Caki2 (cell line): ENCODE data around the gene APBB2. TPM values are rescaled to one million over a fixed set of nuclear protein-coding genes. Genes with fewer than 3 reads are reported as not detected.
"Not testable (repeated sequence)": the region's sequence is repeated elsewhere in the genome, so short reads cannot be mapped to it uniquely, and the experiment has no call there.

Experiments
- DNase-seq: peaks from one replicate; pipeline ENCODE4 v3.0.0-alpha.2; 2015; ENCODE audit warnings: low read depth
- in situ Hi-C: cut with HindIII; loops from 2 replicates; pipeline ENCODE4 v1.10.0; 2016; ENCODE audit warnings: low sequenced_read_pairs, low pct_unique_long_range_greater_than_20kb, mixed read lengths
- total RNA-seq: library from RNA; depleted of rRNA; stranded (reverse); fragments of >200 nt; shearing (Covaris generic); gene quantifications from 2 replicates; pipeline ENCODE4 v1.2.3, GENCODE V29; 2014; ENCODE audit warnings: low replicate concordance

The APBB2 gene
- total RNA-seq, 1 experiment from 2014 or later = 19.8 TPM

DNA sequence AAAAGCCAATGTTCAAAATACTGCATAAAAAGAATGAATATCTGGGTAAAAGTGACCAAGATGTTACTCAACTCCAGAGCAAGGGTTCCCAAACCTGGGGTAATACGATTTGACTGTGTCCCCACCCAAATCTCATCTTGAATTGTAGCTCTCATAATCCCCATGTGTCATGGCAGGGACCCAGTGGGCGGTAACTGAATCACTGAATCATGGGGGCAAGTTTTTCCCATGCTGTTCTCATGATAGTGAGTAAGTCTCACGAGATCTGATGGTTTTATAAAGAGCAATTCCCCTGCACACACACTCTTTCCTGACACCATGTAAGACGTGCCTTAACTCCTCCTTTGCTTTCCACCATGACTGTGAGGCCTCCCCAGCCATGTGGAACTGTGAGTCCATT lies 64.8 kb downstream of the APBB2 start:
- in situ Hi-C loops, DNase-seq: not testable (repeated sequence)

GRCh38 chr4:41148931-41149330 lies 65.4 kb downstream of the APBB2 start:
- no peak for DNase-seq
- in situ Hi-C loops = no loop called here

DNA sequence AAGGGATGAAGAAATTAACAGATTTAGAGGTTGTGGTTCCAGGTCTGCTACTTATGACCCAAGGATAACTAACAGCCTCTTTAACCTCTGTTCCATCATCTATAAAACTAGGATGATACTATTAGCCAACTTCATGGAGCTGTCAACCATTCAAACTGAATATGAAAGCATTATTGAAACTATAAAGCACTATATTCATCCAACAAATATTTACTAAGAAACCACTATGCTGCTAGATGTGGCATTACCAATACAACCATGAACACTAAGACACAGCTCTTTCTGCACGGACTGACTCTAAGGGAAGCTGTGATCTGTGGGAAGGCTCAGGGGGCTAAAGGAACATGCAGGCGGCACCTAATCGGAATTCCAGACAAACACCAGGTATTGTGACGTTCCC lies 66.0 kb downstream of the APBB2 start:
- DNase-seq = no peak
- in situ Hi-C loops = no loop called here

DNA sequence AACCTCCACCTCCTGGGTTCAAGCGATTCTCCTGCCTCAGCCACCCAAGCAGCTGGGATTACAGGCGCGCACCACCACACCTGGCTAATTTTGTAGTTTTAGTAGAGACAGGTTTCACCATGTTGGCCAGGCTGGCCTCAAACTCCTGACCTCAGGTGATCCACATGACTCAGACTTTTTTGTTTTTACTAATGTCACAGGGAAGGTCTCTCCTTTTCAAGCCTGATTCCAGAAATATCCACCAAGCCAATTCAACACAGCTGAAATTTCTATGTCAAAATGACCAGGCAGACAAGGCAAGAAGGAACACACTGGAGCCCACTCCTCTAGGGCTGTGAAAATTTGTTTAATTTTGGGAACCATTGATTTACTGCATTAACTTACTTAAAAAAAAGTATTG lies 66.8 kb downstream of the APBB2 start:
- in situ Hi-C loops, DNase-seq: not testable (repeated sequence)

GRCh38 chr4:41146716-41147506 lies 67.4 kb downstream of the APBB2 start:
- DNase-seq = no peak
- in situ Hi-C loops = no loop called here

GRCh38 chr4:41146196-41146595 lies 68.1 kb downstream of the APBB2 start:
- no peak for DNase-seq
- in situ Hi-C loops = no loop called here

GRCh38 chr4:41145571-41146078 lies 68.7 kb downstream of the APBB2 start:
- in situ Hi-C loops = no loop called here
- DNase-seq = no peak

DNA sequence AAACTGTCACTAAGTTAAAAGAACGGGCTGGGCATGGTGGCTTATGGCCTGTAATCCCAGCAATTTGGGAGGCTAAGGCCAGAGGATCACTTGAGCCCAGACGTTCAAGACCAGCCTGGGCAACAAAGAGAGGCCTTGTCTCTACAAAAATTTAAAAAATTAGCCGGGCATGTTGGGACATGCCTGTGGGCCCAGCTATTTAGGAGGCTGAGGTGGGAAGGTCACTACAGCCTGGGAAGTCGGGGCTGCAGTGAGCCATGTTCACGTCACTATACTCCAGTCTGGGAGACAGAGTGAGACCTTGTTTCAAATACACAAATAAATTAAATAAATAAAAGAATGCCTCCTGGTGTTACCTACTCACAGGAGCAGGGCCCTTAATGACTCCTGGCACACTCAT lies 69.5 kb downstream of the APBB2 start:
- in situ Hi-C loops = no loop called here
- DNase-seq = no peak

- in situ Hi-C loops = no loop called here
These were observed 70.3 kb downstream of the APBB2 start for GRCh38 chr4:41144040-41144379.

GRCh38 chr4:41143311-41144039 lies 70.9 kb downstream of the APBB2 start:
- DNase-seq = peak; percentile 10
- in situ Hi-C loops = no loop called here

More at GRCh38 chr4:41144040-41144379, 70.3 kb downstream of the APBB2 start:
- no peak for DNase-seq

DNA sequence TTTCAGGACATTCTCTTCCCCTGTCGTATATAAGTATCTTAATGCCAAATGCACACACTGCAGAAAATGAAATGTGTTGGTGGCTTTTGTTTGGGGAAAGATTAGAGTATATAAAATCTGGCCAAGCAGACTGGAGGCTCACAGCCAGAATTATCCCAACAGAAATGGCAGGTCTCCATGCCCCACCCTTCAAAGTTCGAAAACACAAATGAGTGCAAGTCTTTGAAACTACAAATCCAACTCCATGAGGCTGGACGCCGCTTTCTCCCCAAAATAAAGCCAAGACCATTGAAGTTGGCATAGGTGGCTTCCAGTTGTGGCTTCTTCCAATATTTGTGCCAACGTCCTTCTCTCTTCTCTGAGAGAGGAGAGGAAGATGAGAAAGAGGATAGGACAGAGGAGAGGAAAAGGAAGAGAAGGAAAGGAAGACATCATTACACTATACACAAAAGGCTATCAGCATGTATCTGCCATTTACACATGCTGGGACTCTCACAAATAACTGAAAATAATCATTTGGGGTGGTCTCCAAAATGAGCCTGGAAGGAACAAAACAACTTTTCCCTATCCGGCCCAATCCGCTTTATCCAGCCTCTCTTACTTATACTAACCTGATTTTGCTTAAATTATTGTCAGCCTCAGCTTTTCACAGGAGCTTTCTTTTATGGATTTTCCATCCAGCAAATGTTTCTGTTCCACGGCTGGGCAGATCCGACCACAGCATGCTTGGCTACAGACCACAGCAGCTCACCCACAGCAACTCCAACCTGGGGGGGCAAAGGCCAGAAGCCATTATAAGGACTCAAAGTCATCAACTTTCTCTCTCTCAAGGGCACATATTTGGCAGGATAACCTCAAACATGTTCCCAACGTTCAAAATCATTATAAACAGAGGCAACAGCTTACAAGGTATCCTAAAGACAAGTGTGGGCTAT lies 71.7 kb downstream of the APBB2 start:
- in situ Hi-C loops = no loop called here
- no peak for DNase-seq

- DNase-seq = peak; percentile 30
- in situ Hi-C loops = no loop called here
These were observed 72.4 kb downstream of the APBB2 start for GRCh38 chr4:41141900-41142299.

GRCh38 chr4:41140410-41140809 lies 73.9 kb downstream of the APBB2 start:
- in situ Hi-C loops = no loop called here
- DNase-seq = no peak

DNA sequence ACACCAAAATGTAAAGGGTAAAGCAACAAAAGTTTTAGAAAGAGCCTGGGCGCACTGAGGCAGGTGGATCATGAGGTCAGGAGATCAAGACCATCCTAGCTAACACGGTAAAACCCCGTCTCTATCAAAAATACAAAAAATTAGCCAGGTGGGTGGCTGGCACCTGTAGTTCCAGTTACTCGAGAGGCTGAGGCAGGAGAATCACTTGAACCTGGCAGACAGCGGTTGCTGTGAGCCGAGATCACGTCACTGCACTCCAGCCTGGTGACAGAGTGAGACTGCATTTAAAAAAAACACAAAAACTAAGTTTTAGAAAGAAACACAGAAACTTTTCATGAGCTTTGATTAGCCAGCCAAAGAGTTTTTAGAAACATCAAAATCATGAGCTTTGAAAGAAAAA lies 76.5 kb downstream of the APBB2 start:
- no peak for DNase-seq
- in situ Hi-C loops = no loop called here

DNA sequence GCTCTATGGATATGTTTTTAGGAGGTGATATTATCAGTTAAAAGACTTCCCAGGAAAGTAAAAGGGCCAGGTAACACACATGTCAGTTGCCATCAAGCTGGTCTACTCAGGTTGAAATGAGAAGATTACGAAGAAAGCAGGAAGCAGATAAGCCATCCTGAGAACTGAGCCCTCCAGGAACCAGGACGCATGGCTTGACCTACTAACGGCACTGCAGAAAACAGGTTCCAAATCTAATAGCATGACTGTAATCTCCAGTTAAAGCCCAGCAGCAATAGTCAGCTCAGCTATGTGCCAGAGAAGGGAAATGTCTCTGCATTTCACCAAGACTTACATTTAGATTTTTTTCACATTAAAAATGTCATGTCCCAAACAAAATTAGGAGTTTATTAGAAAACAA lies 77.9 kb downstream of the APBB2 start:
- in situ Hi-C loops = no loop called here
- DNase-seq = no peak

- DNase-seq = no peak
- in situ Hi-C loops = no loop called here
These were observed 78.5 kb downstream of the APBB2 start for GRCh38 chr4:41135801-41136200.

DNA sequence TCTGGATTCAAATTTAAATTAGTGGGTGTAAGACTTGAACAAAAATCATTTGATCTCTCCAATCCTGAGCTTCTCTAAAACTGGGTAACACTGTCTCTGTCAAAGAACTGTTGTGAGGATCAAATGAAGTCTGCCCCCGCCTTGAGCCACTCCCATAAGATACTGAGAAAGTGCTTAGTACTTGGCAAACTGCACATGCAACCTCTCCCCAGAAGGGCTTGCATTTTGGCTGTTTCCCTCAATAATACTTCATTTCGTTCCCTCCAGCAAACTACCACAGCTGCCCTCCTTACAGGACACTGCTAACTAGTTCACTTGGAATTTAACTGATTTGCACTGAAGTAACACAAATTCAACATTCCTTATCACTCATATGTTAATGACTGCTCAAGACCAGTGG lies 79.8 kb downstream of the APBB2 start:
- in situ Hi-C loops = no loop called here
- DNase-seq = no peak

DNA sequence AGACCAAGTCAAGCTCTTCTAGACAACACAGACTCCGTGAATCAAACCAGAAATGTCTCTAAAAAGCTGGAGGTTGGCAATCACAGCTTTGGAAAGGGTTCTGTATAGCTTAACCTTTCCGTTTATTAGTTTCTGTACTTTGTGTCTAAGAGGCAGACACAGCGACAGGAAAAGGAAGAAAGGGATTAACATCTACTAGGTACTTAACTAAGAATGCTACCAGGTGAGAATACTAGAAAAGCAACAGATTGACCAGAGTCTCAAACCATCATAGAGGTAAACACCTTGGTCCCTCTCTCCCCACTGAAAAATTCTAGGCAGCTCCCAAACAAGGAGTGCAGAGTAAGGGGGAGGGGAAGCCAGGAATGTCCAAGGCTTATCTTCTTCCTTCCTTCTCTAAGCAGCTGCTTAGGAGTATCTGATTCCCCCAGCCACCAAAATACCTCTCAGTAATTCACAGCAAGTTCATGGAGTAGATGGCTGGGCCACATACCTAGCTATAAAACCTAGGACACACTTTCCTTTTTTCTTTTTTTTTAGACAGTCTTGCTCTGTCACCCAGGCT lies 80.8 kb downstream of the APBB2 start:
- no peak for DNase-seq
- in situ Hi-C loops = no loop called here
